ENCODE data around the gene ATG7.

The ATG7 gene

GRCh38 chr3:11513817-11514135 is 241.6 kb downstream of the ATG7 start:
- in situ Hi-C loops (cut with MboI; ENCODE audit: low pct_unique_long_range_greater_than_20kb, low sequenced_read_pairs, unreplicated experiment) = no loop called here
- TF ChIP-seq CTCF (IDR thresholded peaks at IDR 0.05; ENCODE audit: extremely low read depth, insufficient read depth, missing control alignments) = no peak
- DNase-seq (ENCODE audit: low spot score) = no peak

GRCh38 chr3:11514191-11514821 is 242.1 kb downstream of the ATG7 start:
- DNase-seq (ENCODE audit: low spot score) = no peak
- TF ChIP-seq CTCF (IDR thresholded peaks at IDR 0.05; ENCODE audit: extremely low read depth, insufficient read depth, missing control alignments) = no peak
- in situ Hi-C loops (cut with MboI; ENCODE audit: low pct_unique_long_range_greater_than_20kb, low sequenced_read_pairs, unreplicated experiment) = no loop called here

- no peak for DNase-seq (ENCODE audit: low spot score)
- TF ChIP-seq CTCF (IDR thresholded peaks at IDR 0.05; ENCODE audit: extremely low read depth, insufficient read depth, missing control alignments) = no peak
- in situ Hi-C loops (cut with MboI; ENCODE audit: low pct_unique_long_range_greater_than_20kb, low sequenced_read_pairs, unreplicated experiment) = no loop called here
These were observed 245.4 kb downstream of the ATG7 start for GRCh38 chr3:11517601-11518000.

GRCh38 chr3:11521167-11521566 is 249.0 kb downstream of the ATG7 start:
- TF ChIP-seq CTCF (IDR thresholded peaks at IDR 0.05; ENCODE audit: extremely low read depth, insufficient read depth, missing control alignments) = no peak
- no peak for DNase-seq (ENCODE audit: low spot score)
- in situ Hi-C loops (cut with MboI; ENCODE audit: low pct_unique_long_range_greater_than_20kb, low sequenced_read_pairs, unreplicated experiment) = no loop called here

GRCh38 chr3:11522398-11522715 is 250.2 kb downstream of the ATG7 start:
- TF ChIP-seq CTCF (IDR thresholded peaks at IDR 0.05; ENCODE audit: extremely low read depth, insufficient read depth, missing control alignments) = no peak
- DNase-seq (ENCODE audit: low spot score) = no peak

GRCh38 chr3:11522953-11523571 is 250.9 kb downstream of the ATG7 start:
- no peak for DNase-seq (ENCODE audit: low spot score)
- TF ChIP-seq CTCF (IDR thresholded peaks at IDR 0.05; ENCODE audit: extremely low read depth, insufficient read depth, missing control alignments) = no peak
- in situ Hi-C loops (cut with MboI; ENCODE audit: low pct_unique_long_range_greater_than_20kb, low sequenced_read_pairs, unreplicated experiment) = no loop called here

More at GRCh38 chr3:11522398-11522715, 250.2 kb downstream of the ATG7 start:
- in situ Hi-C loops (cut with MboI; ENCODE audit: low pct_unique_long_range_greater_than_20kb, low sequenced_read_pairs, unreplicated experiment) = no loop called here
